Measurements from ENCODE around the gene PHTF2.
A peak's percentile ranks its signal among the peaks of the same experiment; 100 is the strongest.
"Not testable (repeated sequence)": the region's sequence is repeated elsewhere in the genome, so short reads cannot be mapped to it uniquely, and the experiment has no call there.

Gene PHTF2

GRCh38 chr7:77979219-77979618 is 180.6 kb downstream of the PHTF2 start:
- Mint-ChIP-seq H3K4me3 (no peak overlapping the region), H3K36me3 (ENCODE audit: low read depth) (no peaks in the 10 kb centered on the region), H3K9me3 (no peaks in the 10 kb centered on the region), H3K27ac (no peak overlapping the region), H3K27me3 (no peaks in the 10 kb centered on the region), H3K4me1 (peaks cover 2% of the 10 kb centered on the region)
- DNase-seq (no peak), ATAC-seq (no peak)

- Mint-ChIP-seq H3K9me3 (no peaks in the 10 kb centered on the region), H3K4me3 (no peak overlapping the region), H3K27ac (no peak overlapping the region), H3K4me1 (peaks cover 2% of the 10 kb centered on the region), H3K36me3 (ENCODE audit: low read depth) (no peaks in the 10 kb centered on the region), H3K27me3 (no peaks in the 10 kb centered on the region)
- DNase-seq = no peak
- no peak for ATAC-seq
Observed at GRCh38 chr7:77980087-77980713, 181.6 kb downstream of the PHTF2 start.

- no peaks in the 10 kb centered on the region for H3K4me1 Mint-ChIP-seq
- H3K9me3 Mint-ChIP-seq = no peaks in the 10 kb centered on the region
- H3K27ac Mint-ChIP-seq = no peak overlapping the region
- H3K4me3 Mint-ChIP-seq = no peak overlapping the region
- no peaks in the 10 kb centered on the region for H3K36me3 Mint-ChIP-seq (ENCODE audit: low read depth)
- ATAC-seq = peak; percentile 49
- no peaks in the 10 kb centered on the region for H3K27me3 Mint-ChIP-seq
- DNase-seq = no peak
Observed at GRCh38 chr7:77982926-77983550, 184.5 kb downstream of the PHTF2 start.

- ATAC-seq (no peak), DNase-seq (no peak)
- no peaks in the 10 kb centered on the region for H3K4me1 Mint-ChIP-seq
- H3K36me3 Mint-ChIP-seq (ENCODE audit: low read depth) = no peaks in the 10 kb centered on the region
- no peaks in the 10 kb centered on the region for H3K27me3 Mint-ChIP-seq
- no peak overlapping the region for H3K27ac Mint-ChIP-seq
- H3K4me3 Mint-ChIP-seq = no peak overlapping the region
- H3K9me3 Mint-ChIP-seq = no peaks in the 10 kb centered on the region
Observed at GRCh38 chr7:77983973-77984372, 185.4 kb downstream of the PHTF2 start.

- H3K36me3 Mint-ChIP-seq (ENCODE audit: low read depth) = no peaks in the 10 kb centered on the region
- H3K27me3 Mint-ChIP-seq = no peaks in the 10 kb centered on the region
- H3K4me3 Mint-ChIP-seq = no peak overlapping the region
- H3K4me1 Mint-ChIP-seq = no peaks in the 10 kb centered on the region
- DNase-seq = no peak
- ATAC-seq = no peak
- H3K9me3 Mint-ChIP-seq = no peaks in the 10 kb centered on the region
- H3K27ac Mint-ChIP-seq = no peak overlapping the region
Observed at GRCh38 chr7:77985232-77985973, 186.8 kb downstream of the PHTF2 start.

GRCh38 chr7:77985974-77986339 is 187.4 kb downstream of the PHTF2 start:
- Mint-ChIP-seq H3K27me3 (no peaks in the 10 kb centered on the region), H3K27ac (no peak overlapping the region)
- DNase-seq = no peak

GRCh38 chr7:77989981-77990566 is 191.5 kb downstream of the PHTF2 start:
- no peaks in the 10 kb centered on the region for H3K4me1 Mint-ChIP-seq
- DNase-seq (peak; percentile 7), ATAC-seq (no peak)

More at GRCh38 chr7:77985974-77986339, 187.4 kb downstream of the PHTF2 start:
- Mint-ChIP-seq H3K36me3 (ENCODE audit: low read depth) (no peaks in the 10 kb centered on the region), H3K4me1 (no peaks in the 10 kb centered on the region), H3K9me3 (no peaks in the 10 kb centered on the region), H3K4me3 (no peak overlapping the region)
- no peak for ATAC-seq

GRCh38 chr7:77991656-77992055 is 193.1 kb downstream of the PHTF2 start:
- H3K27me3 Mint-ChIP-seq = no peaks in the 10 kb centered on the region
- H3K4me3 Mint-ChIP-seq = no peak overlapping the region
- no peaks in the 10 kb centered on the region for H3K9me3 Mint-ChIP-seq
- DNase-seq (no peak), ATAC-seq (no peak)
- no peak overlapping the region for H3K27ac Mint-ChIP-seq
- H3K4me1 Mint-ChIP-seq = no peaks in the 10 kb centered on the region
- no peaks in the 10 kb centered on the region for H3K36me3 Mint-ChIP-seq (ENCODE audit: low read depth)

More at GRCh38 chr7:77989981-77990566, 191.5 kb downstream of the PHTF2 start:
- Mint-ChIP-seq H3K27me3 (no peaks in the 10 kb centered on the region), H3K36me3 (ENCODE audit: low read depth) (no peaks in the 10 kb centered on the region), H3K4me3 (no peak overlapping the region), H3K9me3 (no peaks in the 10 kb centered on the region), H3K27ac (no peak overlapping the region)

GRCh38 chr7:77993838-77994237 is 195.3 kb downstream of the PHTF2 start:
- no peak for DNase-seq
- Mint-ChIP-seq H3K27me3 (no peaks in the 10 kb centered on the region), H3K9me3 (no peaks in the 10 kb centered on the region), H3K27ac (no peak overlapping the region), H3K4me1 (no peaks in the 10 kb centered on the region), H3K4me3 (no peak overlapping the region), H3K36me3 (ENCODE audit: low read depth) (no peaks in the 10 kb centered on the region)
- no peak for ATAC-seq

- Mint-ChIP-seq H3K4me3 (no peak overlapping the region), H3K36me3 (ENCODE audit: low read depth) (no peaks in the 10 kb centered on the region), H3K27ac (no peak overlapping the region), H3K9me3 (no peaks in the 10 kb centered on the region), H3K4me1 (no peaks in the 10 kb centered on the region), H3K27me3 (no peaks in the 10 kb centered on the region)
- ATAC-seq (peak; percentile 59), DNase-seq (no peak)
Observed at GRCh38 chr7:77995717-77996116, 197.1 kb downstream of the PHTF2 start.

- not testable (repeated sequence) for H3K9me3 Mint-ChIP-seq; H3K4me1 Mint-ChIP-seq; H3K27me3 Mint-ChIP-seq; H3K4me3 Mint-ChIP-seq; H3K27ac Mint-ChIP-seq; ATAC-seq; DNase-seq; H3K36me3 Mint-ChIP-seq (ENCODE audit: low read depth)
Observed at GRCh38 chr7:77999168-77999567, 200.6 kb downstream of the PHTF2 start.

- no peaks in the 10 kb centered on the region for H3K4me1 Mint-ChIP-seq
- H3K36me3 Mint-ChIP-seq (ENCODE audit: low read depth) = no peaks in the 10 kb centered on the region
- H3K27ac Mint-ChIP-seq = no peak overlapping the region
- DNase-seq (no peak), ATAC-seq (no peak)
- H3K27me3 Mint-ChIP-seq = no peaks in the 10 kb centered on the region
- H3K4me3 Mint-ChIP-seq = no peak overlapping the region
- H3K9me3 Mint-ChIP-seq = no peaks in the 10 kb centered on the region
Observed at GRCh38 chr7:78002021-78002420, 203.4 kb downstream of the PHTF2 start.

- no peak overlapping the region for H3K27ac Mint-ChIP-seq
- no peaks in the 10 kb centered on the region for H3K4me1 Mint-ChIP-seq
- ATAC-seq (no peak), DNase-seq (no peak)
- H3K36me3 Mint-ChIP-seq (ENCODE audit: low read depth) = no peaks in the 10 kb centered on the region
- H3K9me3 Mint-ChIP-seq = no peaks in the 10 kb centered on the region
- H3K27me3 Mint-ChIP-seq = no peaks in the 10 kb centered on the region
- no peak overlapping the region for H3K4me3 Mint-ChIP-seq
Observed at GRCh38 chr7:78002715-78003114, 204.1 kb downstream of the PHTF2 start.

- Mint-ChIP-seq H3K27ac (no peak overlapping the region), H3K4me3 (no peak overlapping the region), H3K27me3 (no peaks in the 10 kb centered on the region), H3K36me3 (ENCODE audit: low read depth) (no peaks in the 10 kb centered on the region), H3K9me3 (no peaks in the 10 kb centered on the region), H3K4me1 (no peaks in the 10 kb centered on the region)
- ATAC-seq = no peak
- no peak for DNase-seq
Observed at GRCh38 chr7:78006063-78006755, 207.6 kb downstream of the PHTF2 start.
